GM18873 (cell line): ENCODE data around the gene TMCC2.

Experiments
- ATAC-seq: cut with Tn5 transposase; IDR thresholded peaks from one replicate; pipeline ENCODE4 v1.9.1; 2021; ENCODE audit warnings: mild to moderate bottlenecking, moderate library complexity, moderate number of reproducible peaks; ENCODE audit not compliant: unreplicated experiment, low FRiP score

The TMCC2 gene

GRCh38 chr1:205237526-205238484 lies 10.1 kb downstream of the TMCC2 start:
- ATAC-seq = no peak

DNA sequence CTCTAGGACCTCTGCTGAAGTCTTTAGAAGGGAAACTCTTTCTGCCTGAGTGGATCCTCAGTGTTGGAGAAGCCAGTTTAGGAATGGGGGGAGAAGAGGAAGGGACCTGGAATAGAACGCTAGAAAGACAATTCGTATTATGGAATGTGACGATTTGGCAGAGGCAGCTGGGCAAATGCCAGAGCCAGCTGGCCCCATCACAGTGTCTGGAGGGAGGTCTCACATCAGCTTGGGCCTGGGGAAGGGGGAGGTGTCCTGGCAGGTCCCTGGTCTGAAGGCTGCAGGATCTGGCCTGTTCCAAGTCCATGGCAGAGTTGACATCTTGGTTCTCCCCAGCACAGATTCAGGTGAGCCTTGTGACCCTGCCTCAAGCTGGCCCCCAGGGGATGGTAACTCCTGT lies 11.3 kb downstream of the TMCC2 start:
- no peak for ATAC-seq

- no peak for ATAC-seq
Measured at GRCh38 chr1:205240118-205240517, 12.4 kb downstream of the TMCC2 start.

- ATAC-seq = no peak
Measured at GRCh38 chr1:205240569-205240968, 12.8 kb downstream of the TMCC2 start.

DNA sequence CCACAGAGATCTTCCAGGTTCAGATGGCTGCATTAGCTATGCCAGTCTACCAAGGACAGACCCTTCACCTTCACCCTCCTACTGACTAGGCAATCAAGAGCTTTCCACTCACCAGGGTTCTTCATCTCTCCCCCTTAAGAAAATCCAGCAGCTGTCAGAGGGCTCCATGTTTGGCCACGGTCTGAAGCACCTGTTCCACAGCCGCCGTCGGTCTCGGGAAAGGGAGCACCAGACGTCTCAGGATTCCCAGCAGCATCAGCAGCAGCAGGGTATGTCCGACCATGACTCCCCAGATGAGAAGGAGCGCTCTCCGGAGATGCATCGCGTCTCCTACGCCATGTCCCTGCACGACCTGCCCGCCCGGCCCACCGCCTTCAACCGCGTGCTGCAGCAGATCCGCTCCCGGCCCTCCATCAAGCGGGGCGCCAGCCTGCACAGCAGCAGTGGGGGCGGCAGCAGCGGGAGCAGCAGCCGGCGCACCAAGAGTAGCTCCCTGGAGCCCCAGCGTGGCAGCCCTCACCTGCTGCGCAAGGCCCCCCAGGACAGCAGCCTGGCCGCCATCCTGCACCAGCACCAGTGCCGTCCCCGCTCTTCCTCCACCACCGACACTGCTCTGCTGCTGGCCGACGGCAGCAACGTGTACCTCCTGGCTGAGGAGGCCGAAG lies 13.8 kb downstream of the TMCC2 start:
- ATAC-seq = no peak

DNA sequence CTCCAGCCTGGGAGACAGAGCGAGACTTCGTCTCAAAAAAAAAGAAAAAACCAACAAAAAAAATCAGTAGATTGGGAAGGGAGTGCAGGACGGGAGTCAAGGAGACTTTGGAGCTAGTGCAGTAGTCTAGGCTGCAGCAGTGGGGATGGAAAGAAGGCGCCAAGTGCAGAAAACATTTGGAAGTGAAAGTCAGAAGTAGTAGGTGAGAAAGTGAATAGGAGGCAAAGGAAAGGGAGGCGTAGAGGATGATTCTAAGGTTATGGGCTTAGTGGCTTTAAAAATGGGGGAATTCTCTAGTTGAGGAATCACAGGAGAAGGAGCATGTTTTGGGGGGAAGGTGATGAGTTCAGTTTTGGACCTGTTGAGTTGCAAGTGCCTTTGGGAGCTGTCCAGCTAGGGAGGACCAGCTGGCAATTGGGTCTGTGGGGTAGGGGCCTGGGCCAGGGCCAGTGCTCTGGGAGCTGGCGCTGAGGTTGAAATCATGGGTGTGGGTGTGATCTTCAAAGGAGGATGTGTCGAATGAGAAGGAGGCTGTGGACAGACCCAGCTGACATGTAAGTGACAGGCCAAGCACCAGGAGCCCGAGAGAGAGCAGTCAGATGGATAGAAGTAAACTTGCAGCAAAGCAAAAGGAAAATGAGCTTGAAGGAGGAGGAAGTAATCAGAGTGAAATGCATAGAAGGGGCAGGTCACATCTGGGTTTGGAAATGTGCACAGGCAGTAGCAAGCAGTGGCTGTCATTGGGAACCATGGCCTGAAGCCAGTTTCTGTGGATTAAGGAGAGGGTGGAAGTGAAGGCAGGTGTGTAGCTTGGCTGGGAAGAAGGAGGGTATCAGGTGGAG lies 15.8 kb downstream of the TMCC2 start:
- ATAC-seq = no peak

- no peak for ATAC-seq
Measured at GRCh38 chr1:205244384-205244783, 16.6 kb downstream of the TMCC2 start.

- ATAC-seq = no peak
Measured at GRCh38 chr1:205245096-205245495, 17.4 kb downstream of the TMCC2 start.

DNA sequence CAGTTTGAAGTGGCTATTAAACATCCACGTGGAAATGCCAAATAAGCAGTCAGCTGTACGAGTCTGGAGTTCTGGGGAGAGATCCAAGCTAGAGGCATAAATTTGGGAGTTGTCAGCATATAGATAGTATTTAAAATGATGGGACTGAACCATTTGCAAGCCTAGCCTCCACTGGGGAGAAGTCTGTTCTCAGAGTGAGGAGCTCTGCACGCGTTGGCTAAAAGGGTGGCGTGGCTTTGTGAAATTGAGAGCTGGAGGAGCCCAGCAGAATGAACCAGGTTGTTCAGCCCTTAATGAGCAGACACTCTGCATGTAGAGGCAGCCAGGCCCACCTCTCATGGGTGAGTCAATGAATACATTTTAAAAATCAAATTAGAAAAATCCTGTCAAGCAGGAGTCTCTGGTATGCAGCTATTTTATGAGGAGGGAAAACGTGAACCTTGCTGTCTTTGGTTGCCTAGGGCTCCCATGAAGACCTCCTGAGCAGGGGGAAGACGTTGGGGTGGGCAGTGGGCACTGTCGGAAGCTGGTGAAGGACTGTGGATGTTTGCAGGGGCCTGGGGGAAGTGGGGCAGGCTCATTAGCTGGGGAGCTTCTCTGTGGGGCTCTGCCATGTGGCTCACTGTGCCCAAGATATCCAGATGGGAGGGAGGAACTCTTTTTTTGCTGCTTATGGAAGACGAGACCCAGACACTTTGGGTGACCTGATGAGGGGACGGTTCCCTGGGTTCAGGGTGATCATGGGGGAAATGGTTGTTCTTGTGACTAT lies 18.8 kb downstream of the TMCC2 start:
- ATAC-seq = no peak

DNA sequence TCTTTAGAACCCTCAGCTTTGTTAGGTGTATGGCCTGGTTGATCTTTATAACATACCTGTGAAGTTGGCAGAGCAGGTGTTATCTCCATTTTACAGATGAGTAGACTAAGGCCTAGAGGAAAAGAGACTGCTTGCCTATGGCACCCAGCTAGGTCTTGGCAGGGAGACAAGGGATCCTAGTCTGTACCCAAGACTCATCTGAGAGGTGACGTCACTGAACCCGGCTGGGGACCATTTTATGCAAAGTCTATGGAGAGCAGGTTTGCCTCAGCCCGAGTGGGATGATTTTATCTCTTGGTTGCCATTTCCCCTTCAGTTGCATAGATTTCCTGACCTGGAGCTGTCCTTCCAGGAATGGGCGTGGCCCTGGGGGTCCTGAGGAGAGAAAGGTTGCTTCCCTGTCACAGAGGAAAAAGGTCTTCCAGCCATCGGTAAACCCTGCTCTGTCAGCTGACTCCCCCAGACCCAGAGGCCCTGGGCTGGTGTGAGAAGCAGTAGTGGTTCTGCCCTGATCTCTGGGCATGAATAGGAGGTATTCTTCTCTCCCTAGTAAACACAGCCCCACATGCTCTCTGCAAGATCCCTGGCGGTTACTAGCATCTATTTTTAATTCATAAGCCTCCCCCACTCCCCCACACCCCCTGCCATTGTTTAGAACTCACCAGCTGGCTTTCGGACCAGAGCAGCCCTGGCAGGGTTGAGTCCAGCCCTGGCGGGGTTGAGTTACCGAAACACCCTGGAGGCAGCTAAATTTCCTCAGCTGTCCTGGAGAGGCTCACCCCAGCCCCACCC lies 19.6 kb downstream of the TMCC2 start:
- ATAC-seq = no peak

DNA sequence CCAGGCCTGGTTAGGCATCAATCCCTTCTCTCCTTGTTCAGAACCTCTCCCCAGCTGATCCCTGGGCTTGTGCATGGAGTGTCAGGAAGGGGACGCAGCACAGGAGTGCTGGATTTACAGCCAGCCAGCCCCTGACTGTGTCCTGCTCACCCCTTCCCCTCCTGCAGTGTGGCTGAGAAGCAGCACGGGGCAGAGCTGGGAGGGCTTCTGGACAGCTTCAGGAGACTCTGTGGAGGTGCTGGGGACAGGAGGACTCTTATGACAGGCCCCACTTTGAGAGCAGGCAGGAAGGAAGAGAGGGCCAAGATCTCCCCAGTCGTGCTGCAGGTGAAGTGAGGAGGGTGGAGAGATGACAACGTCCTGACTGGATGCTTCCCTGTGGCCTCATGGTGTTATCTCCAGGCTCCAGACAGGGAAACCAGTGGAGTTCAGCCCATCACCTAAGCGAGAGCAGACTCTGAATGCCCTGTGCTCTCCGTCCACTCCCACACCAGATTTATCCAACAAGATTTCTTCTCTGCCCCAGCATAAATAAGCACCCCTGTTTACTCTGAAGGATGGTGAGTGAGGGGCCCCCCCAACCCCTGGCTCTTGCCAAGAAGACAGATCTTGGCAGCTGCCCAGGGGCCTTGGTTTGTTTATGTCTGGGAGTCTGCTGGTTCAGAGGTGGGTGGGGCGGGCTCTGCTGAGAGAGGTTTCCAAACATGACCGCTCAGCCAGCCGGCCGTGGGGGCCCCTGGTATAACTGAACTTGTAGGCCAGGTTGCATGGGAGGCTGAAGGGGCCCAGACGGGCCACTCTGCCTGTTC lies 21.3 kb downstream of the TMCC2 start:
- ATAC-seq = no peak

- no peak for ATAC-seq
Measured at GRCh38 chr1:205249651-205250050, 21.9 kb downstream of the TMCC2 start.

DNA sequence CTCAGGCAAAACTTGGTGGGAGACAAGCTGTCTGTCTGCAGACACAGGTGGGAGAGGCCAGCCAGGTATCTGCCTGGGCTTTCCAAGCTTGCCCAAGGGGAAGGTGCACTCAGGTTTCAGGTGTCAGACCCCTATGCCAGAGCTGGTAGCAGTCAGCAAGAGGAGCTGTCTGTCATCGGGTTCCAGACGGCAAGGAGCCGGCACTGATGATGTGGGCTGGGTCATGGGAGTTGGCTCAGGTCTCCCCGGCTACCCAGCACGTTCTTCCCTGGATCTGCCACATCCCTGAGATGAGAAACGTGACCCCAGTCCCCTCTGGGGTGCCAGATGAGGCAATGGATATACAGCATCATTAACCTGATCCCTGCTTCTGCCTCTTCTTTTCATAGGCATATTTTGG lies 23.0 kb downstream of the TMCC2 start:
- ATAC-seq = no peak

GRCh38 chr1:205251576-205251975 lies 23.8 kb downstream of the TMCC2 start:
- no peak for ATAC-seq

DNA sequence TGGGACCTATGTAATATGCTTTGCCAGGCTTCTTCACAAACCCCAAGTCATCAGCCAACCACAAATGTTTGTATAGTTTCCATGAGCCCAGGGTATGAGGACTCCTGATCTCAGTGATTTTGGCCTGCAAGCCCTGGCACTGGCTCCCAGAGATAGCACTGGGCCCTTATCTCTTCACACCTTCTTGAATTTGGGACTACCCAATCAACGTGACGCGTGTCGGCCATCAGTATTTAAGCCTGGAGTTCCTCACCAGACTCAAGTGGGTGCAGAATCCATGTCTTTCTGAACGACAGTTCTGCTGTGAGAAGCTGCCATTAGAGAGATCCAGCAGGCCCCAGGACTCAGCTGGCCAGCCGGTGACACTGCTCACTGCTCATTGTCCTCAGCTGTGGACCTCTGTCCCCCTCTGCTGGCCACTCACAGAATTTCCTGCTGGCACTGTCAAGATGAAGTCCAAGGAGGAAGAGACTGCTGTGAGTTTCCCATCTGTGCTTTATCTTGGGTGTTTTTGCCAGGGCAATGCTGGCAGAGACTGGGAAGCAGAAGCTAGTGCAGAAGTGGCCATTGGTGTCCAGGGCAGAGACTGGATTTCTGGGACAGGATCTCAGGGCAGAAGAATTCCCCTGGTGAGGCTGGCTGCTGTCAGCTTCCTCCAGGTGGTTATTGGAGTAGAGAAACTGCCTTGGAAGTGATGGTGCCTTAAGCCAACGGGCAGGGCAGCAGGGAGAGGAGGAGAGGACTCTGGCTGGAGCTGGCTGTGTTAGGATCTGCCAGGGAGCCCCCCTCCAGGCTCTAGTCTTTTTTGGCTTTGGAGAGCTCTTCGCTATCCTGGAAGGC lies 28.4 kb downstream of the TMCC2 start:
- no peak for ATAC-seq

DNA sequence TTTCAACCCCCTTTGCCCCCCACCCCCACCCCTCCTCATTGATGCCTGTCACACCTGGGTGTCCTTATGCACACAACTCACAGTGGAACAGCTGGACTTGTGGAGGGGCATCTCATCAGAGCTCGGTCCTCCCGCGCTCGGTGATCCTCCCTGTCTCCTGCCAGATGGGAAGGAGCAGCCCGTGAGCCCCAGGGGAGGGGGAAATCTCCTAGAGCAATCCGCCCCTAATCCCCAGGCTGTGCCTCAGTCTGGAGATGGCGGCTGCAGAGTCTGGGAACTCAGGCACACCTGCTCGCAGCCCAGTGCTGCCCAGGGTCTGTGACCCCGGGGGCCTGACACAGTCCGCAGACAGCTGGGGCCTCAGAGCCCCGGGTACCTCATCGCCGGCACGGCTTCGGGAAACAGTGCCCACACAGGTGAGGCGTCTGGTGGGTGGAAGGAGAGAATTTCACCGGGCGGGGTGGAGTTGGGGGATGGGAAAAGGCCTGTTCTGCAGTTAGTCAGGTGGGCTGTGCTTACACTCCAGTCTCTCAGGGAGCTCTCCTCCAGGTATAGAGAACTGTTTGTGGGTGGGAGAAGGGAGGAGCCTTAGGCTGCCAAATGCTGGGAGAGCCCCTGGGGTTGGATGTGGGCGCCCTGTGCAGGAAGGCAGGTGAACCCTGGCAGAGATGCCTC lies 29.3 kb downstream of the TMCC2 start:
- ATAC-seq = no peak

DNA sequence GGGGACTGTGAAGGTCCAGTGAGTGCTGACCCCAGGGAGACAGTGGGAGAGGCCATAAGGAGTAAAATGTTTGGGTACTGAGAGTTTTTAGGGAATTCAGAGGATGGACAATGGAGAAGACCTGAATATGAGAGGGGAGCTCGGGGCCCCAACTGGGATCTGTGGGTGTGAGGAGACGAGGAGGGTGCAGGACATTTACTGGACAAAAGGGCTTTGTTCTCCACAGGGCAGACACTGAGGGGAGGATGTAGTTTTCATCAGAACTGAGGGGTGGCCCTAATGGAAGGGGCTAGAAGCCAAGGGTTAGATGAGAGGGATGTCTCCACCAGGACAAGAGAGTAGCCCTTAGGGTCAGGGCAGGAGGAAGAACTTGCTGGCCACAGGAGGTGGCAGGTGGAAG lies 30.0 kb downstream of the TMCC2 start:
- ATAC-seq = no peak
